Iris pigment epithelial cell (primary cell): ENCODE measurements around the gene KRCC1.
"Not testable (repeated sequence)": the region's sequence is repeated elsewhere in the genome, so short reads cannot be mapped to it uniquely, and the experiment has no call there.

Experiments used
- DNase-seq: peaks from one replicate; pipeline ENCODE4 v3.0.0-alpha.2; 2011; ENCODE audit warnings: low read depth

KRCC1 gene

GRCh38 chr2:88074854-88075292, 19.3 kb upstream of the KRCC1 start:
- DNase-seq = peak; percentile 90

- DNase-seq = no peak
Measured at GRCh38 chr2:88074150-88074549, 18.6 kb upstream of the KRCC1 start.

- no peak for DNase-seq
Measured at GRCh38 chr2:88071365-88071764, 15.8 kb upstream of the KRCC1 start.

- no peak for DNase-seq
Measured at GRCh38 chr2:88070055-88070454, 14.5 kb upstream of the KRCC1 start.

GRCh38 chr2:88069117-88069516, 13.5 kb upstream of the KRCC1 start:
- no peak for DNase-seq

- DNase-seq = no peak
Measured at GRCh38 chr2:88068044-88068443, 12.5 kb upstream of the KRCC1 start.

- no peak for DNase-seq
Measured at GRCh38 chr2:88067598-88067997, 12.0 kb upstream of the KRCC1 start, which contains the start of gene SMYD1. Gene SMYD1 (plus strand): TSS chr2:88067825. CDS start chr2:88067865, 40 bp downstream.

- DNase-seq = no peak
Measured at GRCh38 chr2:88067189-88067588, 11.6 kb upstream of the KRCC1 start.

GRCh38 chr2:88066543-88066942, 11.0 kb upstream of the KRCC1 start:
- DNase-seq = no peak

GRCh38 chr2:88061295-88061694, 5.7 kb upstream of the KRCC1 start:
- DNase-seq = no peak

GRCh38 chr2:88060907-88061275, 5.3 kb upstream of the KRCC1 start:
- no peak for DNase-seq

- peak; percentile 43 for DNase-seq
Measured at GRCh38 chr2:88059979-88060906, 4.7 kb upstream of the KRCC1 start.

GRCh38 chr2:88058191-88058590, 2.6 kb upstream of the KRCC1 start:
- DNase-seq = no peak

GRCh38 chr2:88057437-88057844, 1.9 kb upstream of the KRCC1 start:
- no peak for DNase-seq

GRCh38 chr2:88054782-88055370, 707 bp downstream of the KRCC1 start:
- DNase-seq = peak; percentile 28

GRCh38 chr2:88053934-88054781, 1.4 kb downstream of the KRCC1 start:
- peak; percentile 16 for DNase-seq

GRCh38 chr2:88053296-88053695, 2.3 kb downstream of the KRCC1 start:
- peak; percentile 74 for DNase-seq

GRCh38 chr2:88051792-88052191, 3.8 kb downstream of the KRCC1 start:
- DNase-seq = no peak

- no peak for DNase-seq
Measured at GRCh38 chr2:88049622-88050021, 6.0 kb downstream of the KRCC1 start.

- DNase-seq = no peak
Measured at GRCh38 chr2:88048541-88048940, 7.0 kb downstream of the KRCC1 start.

- not testable (repeated sequence) for DNase-seq
Measured at GRCh38 chr2:88045561-88045960, 10.0 kb downstream of the KRCC1 start.

- no peak for DNase-seq
Measured at GRCh38 chr2:88042476-88042875, 13.1 kb downstream of the KRCC1 start.
